ENCODE data around the gene MAGI3. TPM values are rescaled to one million over a fixed set of nuclear protein-coding genes. Genes with fewer than 3 reads are reported as not detected.

MAGI3 gene
- total and polyA plus RNA-seq, 4 donors = 3.0 to 28.8 (median 7.5) TPM

GRCh38 chr1:113721010-113721409 is 330.7 kb downstream of the MAGI3 start:
- no peaks in the 10 kb centered on the region for H3K27me3 ChIP-seq (ENCODE audit: control insufficient read depth in 4 of 4, insufficient read depth in 4 of 4, low read length in 3 of 4)
- no peaks in the 10 kb centered on the region for H3K4me1 ChIP-seq (ENCODE audit: control insufficient read depth in 4 of 4, insufficient read depth in 4 of 4, low read length in 3 of 4)
- peaks cover 0 to 2% (median 0%) of the 10 kb centered on the region in 4 donors for H3K9me3 ChIP-seq (ENCODE audit: control insufficient read depth in 4 of 4, low read length in 3 of 4)
- TF ChIP-seq ATF3 (IDR thresholded peaks at IDR 0.05) = no peak
- no peak for TF ChIP-seq YY1 (IDR thresholded peaks at IDR 0.05)
- TF ChIP-seq ZBTB33 (IDR thresholded peaks at IDR 0.05) = no peak
- TF ChIP-seq MAX (IDR thresholded peaks at IDR 0.05) = no peak
- TF ChIP-seq JUND (IDR thresholded peaks at IDR 0.05) = no peak
- TF ChIP-seq GABPA (IDR thresholded peaks at IDR 0.05 in 1 of 2, conservative IDR thresholded peaks at IDR 0.05 in 1 of 2) = no peak
- no peak for TF ChIP-seq TAF1 (conservative IDR thresholded peaks at IDR 0.05)
- no peak for TF ChIP-seq CTCF (IDR thresholded peaks at IDR 0.05; ENCODE audit: low read depth, low read length, missing input control)
- TF ChIP-seq SP1 (IDR thresholded peaks at IDR 0.05) = no peak
- no peak for TF ChIP-seq FOXA1 (IDR thresholded peaks at IDR 0.05)
- no peak for TF ChIP-seq NR2F2 (IDR thresholded peaks at IDR 0.05)
- TF ChIP-seq FOXA2 (IDR thresholded peaks at IDR 0.05) = no peak
- TF ChIP-seq HNF4A (conservative IDR thresholded peaks at IDR 0.05) = no peak
- TF ChIP-seq REST (IDR thresholded peaks at IDR 0.05) = no peak
- TF ChIP-seq EGR1 (IDR thresholded peaks at IDR 0.05; ENCODE audit: low read depth in 2 of 2) = no peak
- TF ChIP-seq RAD21 (IDR thresholded peaks at IDR 0.05) = no peak
- no peak for TF ChIP-seq RXRA (IDR thresholded peaks at IDR 0.05)
- no peak overlapping the region for H3K27ac ChIP-seq (ENCODE audit: low read depth in 1 of 2, low read length in 2 of 2)
- over 99% methylated on average over 2 of the region's 2 CpGs for WGBS
- H3K9ac ChIP-seq (ENCODE audit: low read depth in 1 of 2, low read length in 2 of 2) = no peak overlapping the region
- no peak overlapping the region for H3K4me3 ChIP-seq (ENCODE audit: low read depth in 1 of 3, low read length in 3 of 3)
- H3K36me3 ChIP-seq (ENCODE audit: control insufficient read depth in 4 of 4, insufficient read depth in 3 of 4, low read depth in 1 of 4, low read length in 3 of 4) = peaks cover 3 to 5% (median 3%) of the 10 kb centered on the region in 4 donors
- DNase-seq (ENCODE audit: low spot score) = no peak

All from liver (tissue), 9 donors.